Heart left ventricle (tissue), 16 donors: ENCODE data around the gene KRTAP3-3. TPM values are rescaled to one million over a fixed set of nuclear protein-coding genes. Genes with fewer than 3 reads are reported as not detected.

Source experiments
- ATAC-seq, 4 donors: fragments of 200-7000 bp; cut with Tn5 transposase; one replicate each; pipeline ENCODE4 v1.9.1; 2020 to 2022; ENCODE audit warnings: moderate library complexity in 4 of 4, mild to moderate bottlenecking in 3 of 4, moderate number of reproducible peaks in 1 of 4
- DNase-seq, 5 donors: peaks; one replicate each; pipeline ENCODE4 v3.0.0-alpha.2; 2020
- H3K27ac ChIP-seq, 12 donors: fragments of 200-600 bp; sonication (generic) in 4 of 12; one replicate each; pipeline versions ENCODE4 v1.5.0 to v1.8.0; 2016 to 2022; ENCODE audit warnings: mild to moderate bottlenecking in 2 of 12
- H3K27me3 ChIP-seq, 9 donors: fragments of 200-600 bp; sonication (generic) in 2 of 9; one replicate each; pipeline versions ENCODE4 v1.5.1 to v1.8.0; 2016 to 2022; ENCODE audit warnings: mild to moderate bottlenecking in 3 of 9
- H3K36me3 ChIP-seq, 9 donors: fragments of 200-600 bp; sonication (generic) in 2 of 9; one replicate each; pipeline versions ENCODE4 v1.5.0 to v1.8.0; 2018 to 2022; ENCODE audit warnings: mild to moderate bottlenecking in 2 of 9
- H3K4me1 ChIP-seq, 12 donors: fragments of 200-600 bp; sonication (generic) in 4 of 12; one replicate each; pipeline versions ENCODE4 v1.5.0 to v1.8.0; 2016 to 2022; ENCODE audit warnings: mild to moderate bottlenecking in 3 of 12
- H3K4me3 ChIP-seq, 12 donors: fragments of 200-600 bp; sonication (generic) in 4 of 12; one replicate each; pipeline versions ENCODE4 v1.5.0 to v1.8.0; 2017 to 2022; ENCODE audit warnings: mild to moderate bottlenecking in 9 of 12, moderate library complexity in 4 of 12
- H3K9me3 ChIP-seq, 12 donors: fragments of 200-600 bp; sonication (generic) in 4 of 12; one replicate each; pipeline versions ENCODE4 v1.5.0 to v1.8.0; 2016 to 2022; ENCODE audit warnings: mild to moderate bottlenecking in 1 of 12
- POLR2A ChIP-seq, 2 donors: fragments of 450-650 bp; IDR thresholded peaks; one replicate each; pipeline ENCODE4 v1.6.1; 2017; ENCODE audit warnings: antibody characterized with exemption in 2 of 2, mild to moderate bottlenecking in 2 of 2, moderate library complexity in 2 of 2
- WGBS, 4 donors: extraction: QIAGEN DNeasy Blood & Tissue Kit in 2 of 4; methylation state at CpG; one replicate each; pipeline versions ENCODE4 v1.1.5 to v1.1.7; 2013 to 2018; 5-methylcytosine and 5-hydroxymethylcytosine counted together
- intact Hi-C, 10 donors: fragments of 100-400 bp; cut with DNase I; formaldehyde crosslinking; loops; one replicate each; pipeline versions ENCODE4 v1.11.1 to v1.14.2; 2022
- polyA plus RNA-seq, 2 donors: library from polyadenylated mRNA; stranded (reverse); fragments of 200-250 nt; gene quantifications; one replicate each; pipeline ENCODE4 v1.2.3, GENCODE V29; 2013
- total RNA-seq, 9 donors: library from RNA; depleted of rRNA in 2 of 9; stranded (reverse); fragments of >200 nt in 2 of 9; fragmentation: NEBNext Ultra II Directional in 3 of 9; extraction: Animal tissue kit (Norgen Biotek cat#: 25700) in 3 of 9; gene quantifications; one replicate each; pipeline versions ENCODE4 v1.1.0 to v1.2.4, GENCODE V29; 2016 to 2023
- TF ChIP-seq, protein P1 (sequence below), 12 donors: fragments of 200-600 bp; sonication (generic) in 4 of 12; IDR thresholded peaks; one replicate each; pipeline versions ENCODE4 v1.5.0 to v1.8.0; 2018 to 2022; ENCODE audit warnings: antibody characterized with exemption in 12 of 12, mild to moderate bottlenecking in 5 of 12
- donor health status: ischemic (EF 13 %, LVEDD 7.1; RV severe dilation, severe dysfunction).
- donor health status: healthy with polysubstance abuse.
- donor health status: DM: no; HTN: yes; CAD: no.
- donor health status: DM: no; HTN: no; CAD: no.
- donor health status: ischemic (EF 25% LVEDD 6.9; RV normal size, moderate dysfunction).
- donor health status: ischemic (EF 25% LVEDD 5.7; RV mildly dilated, moderate dysfunction).
- donor health status: healthy.
- donor health status: DM: yes; HTN: yes; CAD: no.
- donor health status: ischemic (EF 35%, LVEDD 5.7; RV mildly dilated, moderate dysfunction).
- donor health status: nonischemic (EF 11% LVEDD 7.7; RV severe dilation, severe dysfunction).
- donor health status: DM: yes; HTN: yes; CAD: no.
- donor health status: PGD.
- donor health status: ischemic (EF 29% LVEDD 5.4; RV normal size, mild dysfunction).
- donor health status: nonischemic (EF 23%, LVEDD 6.1; RV moderate dilation, normal function).

KRTAP3-3 gene
- total and polyA plus RNA-seq, 11 donors: not detected

DNA sequence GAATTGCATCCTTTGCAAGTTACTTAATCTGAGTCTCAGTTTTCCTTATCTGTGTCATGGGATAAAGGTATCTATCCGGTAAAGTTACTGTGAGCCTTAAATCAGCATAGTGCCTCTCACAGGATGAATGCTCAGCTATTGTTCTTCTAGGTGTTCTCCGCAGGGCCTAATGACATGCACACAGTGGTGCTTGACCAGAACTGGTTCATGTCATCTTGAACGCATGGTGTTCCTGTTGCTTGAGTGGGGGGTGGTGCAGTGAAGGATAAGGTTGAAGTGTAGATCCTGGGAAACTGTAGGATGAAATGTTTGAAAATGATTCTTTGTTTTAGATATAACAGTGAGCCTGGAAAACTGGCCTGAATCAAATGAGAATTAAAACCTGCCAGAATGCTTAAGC lies 13.8 kb downstream of the KRTAP3-3 start:
- peaks cover 0 to 40% (median 10%) of the 10 kb centered on the region in 9 donors for H3K27me3 ChIP-seq
- H3K9me3 ChIP-seq: no peaks in the 10 kb centered on the region
- no peak overlapping the region for H3K27ac ChIP-seq
- ATAC-seq: no peak
- no peaks in the 10 kb centered on the region for H3K36me3 ChIP-seq
- no peak for DNase-seq
- intact Hi-C loops: no loop called here
- H3K4me1 ChIP-seq: peaks cover 0 to 5% (median 0%) of the 10 kb centered on the region in 12 donors
- TF ChIP-seq, protein P1, sequence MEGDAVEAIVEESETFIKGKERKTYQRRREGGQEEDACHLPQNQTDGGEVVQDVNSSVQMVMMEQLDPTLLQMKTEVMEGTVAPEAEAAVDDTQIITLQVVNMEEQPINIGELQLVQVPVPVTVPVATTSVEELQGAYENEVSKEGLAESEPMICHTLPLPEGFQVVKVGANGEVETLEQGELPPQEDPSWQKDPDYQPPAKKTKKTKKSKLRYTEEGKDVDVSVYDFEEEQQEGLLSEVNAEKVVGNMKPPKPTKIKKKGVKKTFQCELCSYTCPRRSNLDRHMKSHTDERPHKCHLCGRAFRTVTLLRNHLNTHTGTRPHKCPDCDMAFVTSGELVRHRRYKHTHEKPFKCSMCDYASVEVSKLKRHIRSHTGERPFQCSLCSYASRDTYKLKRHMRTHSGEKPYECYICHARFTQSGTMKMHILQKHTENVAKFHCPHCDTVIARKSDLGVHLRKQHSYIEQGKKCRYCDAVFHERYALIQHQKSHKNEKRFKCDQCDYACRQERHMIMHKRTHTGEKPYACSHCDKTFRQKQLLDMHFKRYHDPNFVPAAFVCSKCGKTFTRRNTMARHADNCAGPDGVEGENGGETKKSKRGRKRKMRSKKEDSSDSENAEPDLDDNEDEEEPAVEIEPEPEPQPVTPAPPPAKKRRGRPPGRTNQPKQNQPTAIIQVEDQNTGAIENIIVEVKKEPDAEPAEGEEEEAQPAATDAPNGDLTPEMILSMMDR (IDR thresholded peaks at IDR 0.05): no peak
- no peak for TF ChIP-seq POLR2A (IDR thresholded peaks at IDR 0.05)
- 51 to 70% (median 60%) methylated on average over 3 of the region's 3 CpGs for WGBS, 4 donors
- no peak overlapping the region for H3K4me3 ChIP-seq

DNA sequence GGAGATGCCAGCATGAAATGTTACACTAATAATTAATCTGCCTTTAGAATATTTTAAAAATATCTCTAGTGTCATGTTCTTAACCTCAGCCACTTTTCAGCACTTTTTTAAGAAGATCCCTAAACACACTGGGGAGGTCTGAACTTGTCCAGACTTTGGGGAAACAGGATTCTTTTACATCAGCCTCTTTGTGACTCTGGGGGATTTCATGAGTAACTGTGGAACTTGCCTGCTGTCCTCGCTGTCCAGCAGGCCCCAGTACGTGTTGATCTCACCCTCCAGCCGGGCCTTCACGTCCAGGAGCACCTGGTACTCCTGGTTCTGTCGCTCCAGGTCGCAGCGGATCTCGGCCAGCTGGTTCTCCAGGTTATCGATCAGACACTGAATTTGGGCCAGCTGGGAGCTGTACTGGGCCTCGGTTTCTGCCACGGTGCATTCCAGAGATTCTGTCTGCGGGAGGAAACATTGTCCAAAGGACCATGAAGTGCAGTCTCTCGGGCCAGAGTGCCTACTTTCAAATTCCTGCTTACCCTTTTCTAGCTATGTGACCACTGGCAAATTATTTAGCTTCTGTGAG lies 15.3 kb downstream of the KRTAP3-3 start:
- WGBS, 4 donors: 58 to 73% (median 68%) methylated on average over 13 of the region's 13 CpGs
- DNase-seq (no peak), ATAC-seq (no peak)
- no peaks in the 10 kb centered on the region for H3K36me3 ChIP-seq
- no peak overlapping the region for H3K27ac ChIP-seq
- intact Hi-C loops: no loop called here
- no peak overlapping the region for H3K4me3 ChIP-seq
- H3K27me3 ChIP-seq: peaks cover 0 to 39% (median 7%) of the 10 kb centered on the region in 9 donors
- no peak for TF ChIP-seq POLR2A (IDR thresholded peaks at IDR 0.05)
- TF ChIP-seq, protein P1 (IDR thresholded peaks at IDR 0.05): no peak
- no peaks in the 10 kb centered on the region for H3K9me3 ChIP-seq
- H3K4me1 ChIP-seq: peaks cover 0 to 5% (median 0%) of the 10 kb centered on the region in 12 donors

DNA sequence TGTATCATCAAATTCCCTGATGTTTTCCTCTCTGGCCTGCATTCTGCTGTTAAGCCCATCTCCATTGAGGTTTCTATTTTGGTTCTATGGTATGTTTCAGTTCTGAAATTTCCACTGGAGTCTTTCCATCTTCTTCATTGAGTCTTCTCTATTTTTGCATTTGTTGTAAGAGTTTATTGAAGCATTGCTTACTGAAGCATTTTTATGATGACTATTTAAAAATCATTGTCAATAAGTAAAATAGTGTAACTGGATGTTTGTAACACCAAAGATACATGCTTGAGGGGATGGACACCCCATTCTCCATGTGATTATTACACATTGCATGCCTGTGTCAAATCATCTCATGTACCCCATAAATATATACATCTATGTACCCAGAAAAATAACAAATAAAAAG lies 18.4 kb downstream of the KRTAP3-3 start:
- H3K4me3 ChIP-seq: no peak overlapping the region
- ATAC-seq (no peak), DNase-seq (no peak)
- H3K36me3 ChIP-seq: no peaks in the 10 kb centered on the region
- peaks cover 0 to 24% (median 3%) of the 10 kb centered on the region in 9 donors for H3K27me3 ChIP-seq
- H3K9me3 ChIP-seq: no peaks in the 10 kb centered on the region
- peaks cover 0 to under 1% (median 0%) of the 10 kb centered on the region in 12 donors for H3K4me1 ChIP-seq
- H3K27ac ChIP-seq: no peak overlapping the region
- intact Hi-C loops: no loop called here
- TF ChIP-seq POLR2A (IDR thresholded peaks at IDR 0.05): no peak
- TF ChIP-seq, protein P1 (IDR thresholded peaks at IDR 0.05): no peak

DNA sequence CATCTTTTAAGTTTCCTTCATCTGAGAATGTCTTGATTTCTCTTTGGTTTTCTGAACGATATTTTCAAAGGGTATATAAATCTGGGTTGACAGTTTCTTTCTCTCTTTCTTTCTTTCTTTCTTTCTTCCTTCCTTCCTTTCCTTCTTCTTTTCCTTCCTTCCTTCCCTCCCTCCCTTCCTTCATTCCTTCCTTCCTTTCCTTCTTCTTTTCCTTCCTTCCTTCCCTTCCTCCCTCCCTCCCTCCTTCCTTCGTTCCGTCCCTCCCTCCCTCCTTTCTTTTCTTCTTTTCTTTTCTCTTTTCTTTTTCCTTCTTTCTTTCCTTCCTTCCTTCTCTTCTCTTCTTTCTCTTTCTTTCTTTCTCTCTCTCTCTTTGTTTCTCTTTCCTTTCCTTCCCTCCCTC lies 19.6 kb downstream of the KRTAP3-3 start:
- no peak overlapping the region for H3K27ac ChIP-seq
- WGBS, 4 donors: 90 to 95% (median 91%) methylated on average over 3 of the region's 3 CpGs
- H3K9me3 ChIP-seq: no peaks in the 10 kb centered on the region
- no peak for TF ChIP-seq POLR2A (IDR thresholded peaks at IDR 0.05)
- TF ChIP-seq, protein P1 (IDR thresholded peaks at IDR 0.05): no peak
- ATAC-seq (no peak), DNase-seq (no peak)
- peaks cover 0 to 24% (median 3%) of the 10 kb centered on the region in 9 donors for H3K27me3 ChIP-seq
- no peaks in the 10 kb centered on the region for H3K36me3 ChIP-seq
- H3K4me1 ChIP-seq: no peaks in the 10 kb centered on the region
- intact Hi-C loops: no loop called here
- no peak overlapping the region for H3K4me3 ChIP-seq
